ENCODE data around the gene IRX3.

Gene IRX3

GRCh38 chr16:54246454-54246821 is 40.1 kb downstream of the IRX3 start:
- DNase-seq = no peak
- no peaks in the 10 kb centered on the region for H3K36me3 ChIP-seq (ENCODE audit: control insufficient read depth in 1 of 2, insufficient read depth in 2 of 2, low read depth in 1 of 2, low read length in 2 of 2)
- peaks cover 3% of the 10 kb centered on the region for H3K9me3 ChIP-seq (ENCODE audit: control insufficient read depth, low read length)
- H3K14ac ChIP-seq (ENCODE audit: low read length in 2 of 2) = no peak overlapping the region
- H2AK5ac ChIP-seq (ENCODE audit: low read length, severe bottlenecking) = no peak overlapping the region
- no peak overlapping the region for H3K18ac ChIP-seq (ENCODE audit: low read depth in 1 of 2, low read length in 2 of 2)
- H4K91ac ChIP-seq (ENCODE audit: low read length) = no peak overlapping the region
- H3K79me1 ChIP-seq (replicated peaks; ENCODE audit: low read length, poor library complexity, severe bottlenecking) = no peaks in the 10 kb centered on the region
- no peak overlapping the region for H2BK15ac ChIP-seq (ENCODE audit: low read depth, poor library complexity, severe bottlenecking)
- no peak overlapping the region for H3K27ac ChIP-seq (ENCODE audit: low read length, poor library complexity, severe bottlenecking)
- H2AFZ ChIP-seq (ENCODE audit: low read depth, low read length) = no peak overlapping the region
- no peak overlapping the region for H2BK120ac ChIP-seq (ENCODE audit: low read depth, low read length)
- no peak overlapping the region for H3K9ac ChIP-seq (ENCODE audit: low read length)
- no peak overlapping the region for H2BK12ac ChIP-seq (ENCODE audit: low read length in 2 of 2)
- H4K8ac ChIP-seq (ENCODE audit: low read length) = no peak overlapping the region
- 88% methylated on average over 4 of the region's 4 CpGs for WGBS
- no peak overlapping the region for H3K4ac ChIP-seq (ENCODE audit: low read depth in 1 of 2, low read length in 2 of 2)
- H3K4me2 ChIP-seq (ENCODE audit: low read length, poor library complexity, severe bottlenecking) = no peak overlapping the region
- no peak overlapping the region for H3K4me3 ChIP-seq (ENCODE audit: insufficient read depth in 1 of 2, low read depth in 1 of 2, low read length in 2 of 2)
- no peak overlapping the region for H3K23ac ChIP-seq (ENCODE audit: low read length in 2 of 2)
- H3K27me3 ChIP-seq (ENCODE audit: control insufficient read depth in 1 of 2, insufficient read depth in 1 of 2, low read length in 2 of 2) = peaks cover 29 to 56% of the 10 kb centered on the region in 2 experiments
- H2BK5ac ChIP-seq (ENCODE audit: low read depth, low read length, poor library complexity, severe bottlenecking) = no peak overlapping the region
- H3K4me1 ChIP-seq (ENCODE audit: control insufficient read depth, insufficient read depth, low read depth, low read length) = no peaks in the 10 kb centered on the region

GRCh38 chr16:54245788-54246453 is 40.7 kb downstream of the IRX3 start:
- H3K4me3 ChIP-seq (ENCODE audit: insufficient read depth in 1 of 2, low read depth in 1 of 2, low read length in 2 of 2) = no peak overlapping the region
- H3K9me3 ChIP-seq (ENCODE audit: control insufficient read depth, low read length) = peaks cover 3% of the 10 kb centered on the region
- no peaks in the 10 kb centered on the region for H3K36me3 ChIP-seq (ENCODE audit: control insufficient read depth in 1 of 2, insufficient read depth in 2 of 2, low read depth in 1 of 2, low read length in 2 of 2)
- no peaks in the 10 kb centered on the region for H3K79me1 ChIP-seq (replicated peaks; ENCODE audit: low read length, poor library complexity, severe bottlenecking)
- no peak overlapping the region for H3K18ac ChIP-seq (ENCODE audit: low read depth in 1 of 2, low read length in 2 of 2)
- peaks cover 29 to 56% of the 10 kb centered on the region in 2 experiments for H3K27me3 ChIP-seq (ENCODE audit: control insufficient read depth in 1 of 2, insufficient read depth in 1 of 2, low read length in 2 of 2)
- 98% methylated on average over 1 of the region's 4 CpGs for WGBS
- H2BK12ac ChIP-seq (ENCODE audit: low read length in 2 of 2) = no peak overlapping the region
- H4K91ac ChIP-seq (ENCODE audit: low read length) = no peak overlapping the region
- no peak overlapping the region for H4K8ac ChIP-seq (ENCODE audit: low read length)
- no peak overlapping the region for H2AK5ac ChIP-seq (ENCODE audit: low read length, severe bottlenecking)
- H3K23ac ChIP-seq (ENCODE audit: low read length in 2 of 2) = no peak overlapping the region
- no peak overlapping the region for H3K14ac ChIP-seq (ENCODE audit: low read length in 2 of 2)
- no peak overlapping the region for H2BK120ac ChIP-seq (ENCODE audit: low read depth, low read length)
- no peak overlapping the region for H2BK15ac ChIP-seq (ENCODE audit: low read depth, poor library complexity, severe bottlenecking)
- H3K4ac ChIP-seq (ENCODE audit: low read depth in 1 of 2, low read length in 2 of 2) = no peak overlapping the region
- H3K27ac ChIP-seq (ENCODE audit: low read length, poor library complexity, severe bottlenecking) = no peak overlapping the region
- no peak for DNase-seq
- H3K9ac ChIP-seq (ENCODE audit: low read length) = no peak overlapping the region
- no peak overlapping the region for H2AFZ ChIP-seq (ENCODE audit: low read depth, low read length)
- H2BK5ac ChIP-seq (ENCODE audit: low read depth, low read length, poor library complexity, severe bottlenecking) = no peak overlapping the region
- H3K4me1 ChIP-seq (ENCODE audit: control insufficient read depth, insufficient read depth, low read depth, low read length) = no peaks in the 10 kb centered on the region
- H3K4me2 ChIP-seq (ENCODE audit: low read length, poor library complexity, severe bottlenecking) = no peak overlapping the region

DNA sequence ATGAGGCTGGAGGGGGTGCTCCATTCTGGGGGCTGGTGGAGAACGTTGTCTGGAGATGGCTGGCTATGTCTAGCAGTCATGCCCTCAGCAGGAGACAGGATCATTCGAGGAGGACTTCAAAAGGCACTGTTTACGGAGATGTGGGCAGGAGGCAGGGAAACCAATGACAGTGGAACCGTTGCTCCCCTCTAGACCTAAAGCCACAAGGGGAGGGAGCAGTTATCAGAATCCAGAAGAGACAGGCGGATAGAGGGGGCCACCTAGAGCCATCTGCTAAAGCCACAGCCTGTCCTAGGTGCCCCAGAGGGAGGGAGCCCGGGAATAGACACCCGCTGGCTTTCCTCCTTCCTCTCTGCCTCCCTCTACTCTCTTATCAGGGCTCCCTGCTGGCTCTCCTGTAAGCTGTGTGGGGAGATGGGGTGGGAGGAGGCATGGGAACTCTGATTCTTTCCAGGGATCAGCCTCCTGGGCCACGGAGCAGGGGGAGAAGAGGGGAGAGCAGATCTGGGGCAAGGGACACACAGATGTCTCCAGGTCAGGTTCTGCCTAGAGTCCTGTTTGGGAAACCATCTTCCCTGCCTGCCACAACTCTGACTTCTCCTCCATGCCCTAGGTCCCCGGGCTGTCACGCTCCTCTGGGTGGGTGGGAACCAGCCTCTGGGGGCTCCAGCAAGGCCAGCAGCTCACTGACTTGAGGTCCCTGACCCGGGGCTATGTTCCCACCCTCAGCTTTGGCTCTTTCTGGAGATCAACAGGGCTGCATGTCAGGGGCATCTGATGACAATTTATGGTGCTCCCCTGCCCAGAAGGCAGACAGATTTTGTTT is 42.3 kb downstream of the IRX3 start:
- Histone ChIP-seq H3K27me3 (ENCODE audit: control insufficient read depth in 1 of 2, insufficient read depth in 1 of 2, low read length in 2 of 2) (peaks cover 28 to 48% of the 10 kb centered on the region in 2 experiments), H2AK5ac (ENCODE audit: low read length, severe bottlenecking) (no peak overlapping the region), H3K9me3 (ENCODE audit: control insufficient read depth, low read length) (peaks cover 3% of the 10 kb centered on the region), H2BK120ac (ENCODE audit: low read depth, low read length) (no peak overlapping the region), H2BK12ac (ENCODE audit: low read length in 2 of 2) (no peak overlapping the region), H3K23ac (ENCODE audit: low read length in 2 of 2) (no peak overlapping the region), H3K4me1 (ENCODE audit: control insufficient read depth, insufficient read depth, low read depth, low read length) (no peaks in the 10 kb centered on the region), H3K14ac (ENCODE audit: low read length in 2 of 2) (no peak overlapping the region), H3K4me2 (ENCODE audit: low read length, poor library complexity, severe bottlenecking) (no peak overlapping the region), H3K27ac (ENCODE audit: low read length, poor library complexity, severe bottlenecking) (no peak overlapping the region), H3K79me1 (replicated peaks; ENCODE audit: low read length, poor library complexity, severe bottlenecking) (no peaks in the 10 kb centered on the region), H3K9ac (ENCODE audit: low read length) (no peak overlapping the region), H3K4ac (ENCODE audit: low read depth in 1 of 2, low read length in 2 of 2) (no peak overlapping the region), H4K91ac (ENCODE audit: low read length) (no peak overlapping the region), H3K4me3 (ENCODE audit: insufficient read depth in 1 of 2, low read depth in 1 of 2, low read length in 2 of 2) (no peak overlapping the region), H3K36me3 (ENCODE audit: control insufficient read depth in 1 of 2, insufficient read depth in 2 of 2, low read depth in 1 of 2, low read length in 2 of 2) (no peaks in the 10 kb centered on the region), H2AFZ (ENCODE audit: low read depth, low read length) (no peak overlapping the region), H2BK15ac (ENCODE audit: low read depth, poor library complexity, severe bottlenecking) (no peak overlapping the region), H4K8ac (ENCODE audit: low read length) (no peak overlapping the region), H2BK5ac (ENCODE audit: low read depth, low read length, poor library complexity, severe bottlenecking) (no peak overlapping the region), H3K18ac (ENCODE audit: low read depth in 1 of 2, low read length in 2 of 2) (no peak overlapping the region)
- no peak for DNase-seq
- WGBS = 51% methylated on average over 7 of the region's 11 CpGs

- Histone ChIP-seq H4K8ac (ENCODE audit: low read length) (no peak overlapping the region), H3K23ac (ENCODE audit: low read length in 2 of 2) (no peak overlapping the region), H3K4ac (ENCODE audit: low read depth in 1 of 2, low read length in 2 of 2) (no peak overlapping the region), H4K91ac (ENCODE audit: low read length) (no peak overlapping the region), H3K79me1 (replicated peaks; ENCODE audit: low read length, poor library complexity, severe bottlenecking) (no peaks in the 10 kb centered on the region), H3K14ac (ENCODE audit: low read length in 2 of 2) (no peak overlapping the region), H3K4me1 (ENCODE audit: control insufficient read depth, insufficient read depth, low read depth, low read length) (no peaks in the 10 kb centered on the region), H2AK5ac (ENCODE audit: low read length, severe bottlenecking) (no peak overlapping the region), H2AFZ (ENCODE audit: low read depth, low read length) (no peak overlapping the region), H3K36me3 (ENCODE audit: control insufficient read depth in 1 of 2, insufficient read depth in 2 of 2, low read depth in 1 of 2, low read length in 2 of 2) (no peaks in the 10 kb centered on the region), H3K4me3 (ENCODE audit: insufficient read depth in 1 of 2, low read depth in 1 of 2, low read length in 2 of 2) (no peak overlapping the region), H3K27ac (ENCODE audit: low read length, poor library complexity, severe bottlenecking) (no peak overlapping the region), H3K9ac (ENCODE audit: low read length) (no peak overlapping the region), H3K18ac (ENCODE audit: low read depth in 1 of 2, low read length in 2 of 2) (no peak overlapping the region), H2BK120ac (ENCODE audit: low read depth, low read length) (no peak overlapping the region), H2BK12ac (ENCODE audit: low read length in 2 of 2) (no peak overlapping the region), H2BK5ac (ENCODE audit: low read depth, low read length, poor library complexity, severe bottlenecking) (no peak overlapping the region), H3K27me3 (ENCODE audit: control insufficient read depth in 1 of 2, insufficient read depth in 1 of 2, low read length in 2 of 2) (peaks cover 27 to 37% of the 10 kb centered on the region in 2 experiments), H3K4me2 (ENCODE audit: low read length, poor library complexity, severe bottlenecking) (no peak overlapping the region), H3K9me3 (ENCODE audit: control insufficient read depth, low read length) (peaks cover 3% of the 10 kb centered on the region), H2BK15ac (ENCODE audit: low read depth, poor library complexity, severe bottlenecking) (no peak overlapping the region)
- no peak for DNase-seq
- 100% methylated on average over 4 of the region's 6 CpGs for WGBS
These were observed 43.4 kb downstream of the IRX3 start for GRCh38 chr16:54243202-54243601.
